ENCODE results near the gene KCTD2.
"Not testable (repeated sequence)": the region's sequence is repeated elsewhere in the genome, so short reads cannot be mapped to it uniquely, and the experiment has no call there.

The KCTD2 gene

GRCh38 chr17:75039238-75039637 lies 7.8 kb upstream of the KCTD2 start:
- POLR2A ChIA-PET (ENCODE audit: low non-redundant PET): no interaction called here
- no peak overlapping the region for H3K27ac ChIP-seq
- CTCF ChIA-PET: interaction anchor here (1.3 kb wide), 1 partner anchor 133 kb away, joined by 3 read pairs; no protein-coding TSS in a partner anchor
- no peak for DNase-seq (ENCODE audit: low spot score)
- TF ChIP-seq, protein P1, sequence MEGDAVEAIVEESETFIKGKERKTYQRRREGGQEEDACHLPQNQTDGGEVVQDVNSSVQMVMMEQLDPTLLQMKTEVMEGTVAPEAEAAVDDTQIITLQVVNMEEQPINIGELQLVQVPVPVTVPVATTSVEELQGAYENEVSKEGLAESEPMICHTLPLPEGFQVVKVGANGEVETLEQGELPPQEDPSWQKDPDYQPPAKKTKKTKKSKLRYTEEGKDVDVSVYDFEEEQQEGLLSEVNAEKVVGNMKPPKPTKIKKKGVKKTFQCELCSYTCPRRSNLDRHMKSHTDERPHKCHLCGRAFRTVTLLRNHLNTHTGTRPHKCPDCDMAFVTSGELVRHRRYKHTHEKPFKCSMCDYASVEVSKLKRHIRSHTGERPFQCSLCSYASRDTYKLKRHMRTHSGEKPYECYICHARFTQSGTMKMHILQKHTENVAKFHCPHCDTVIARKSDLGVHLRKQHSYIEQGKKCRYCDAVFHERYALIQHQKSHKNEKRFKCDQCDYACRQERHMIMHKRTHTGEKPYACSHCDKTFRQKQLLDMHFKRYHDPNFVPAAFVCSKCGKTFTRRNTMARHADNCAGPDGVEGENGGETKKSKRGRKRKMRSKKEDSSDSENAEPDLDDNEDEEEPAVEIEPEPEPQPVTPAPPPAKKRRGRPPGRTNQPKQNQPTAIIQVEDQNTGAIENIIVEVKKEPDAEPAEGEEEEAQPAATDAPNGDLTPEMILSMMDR (conservative IDR thresholded peaks at IDR 0.05; ENCODE audit: low read depth): no peak

DNA sequence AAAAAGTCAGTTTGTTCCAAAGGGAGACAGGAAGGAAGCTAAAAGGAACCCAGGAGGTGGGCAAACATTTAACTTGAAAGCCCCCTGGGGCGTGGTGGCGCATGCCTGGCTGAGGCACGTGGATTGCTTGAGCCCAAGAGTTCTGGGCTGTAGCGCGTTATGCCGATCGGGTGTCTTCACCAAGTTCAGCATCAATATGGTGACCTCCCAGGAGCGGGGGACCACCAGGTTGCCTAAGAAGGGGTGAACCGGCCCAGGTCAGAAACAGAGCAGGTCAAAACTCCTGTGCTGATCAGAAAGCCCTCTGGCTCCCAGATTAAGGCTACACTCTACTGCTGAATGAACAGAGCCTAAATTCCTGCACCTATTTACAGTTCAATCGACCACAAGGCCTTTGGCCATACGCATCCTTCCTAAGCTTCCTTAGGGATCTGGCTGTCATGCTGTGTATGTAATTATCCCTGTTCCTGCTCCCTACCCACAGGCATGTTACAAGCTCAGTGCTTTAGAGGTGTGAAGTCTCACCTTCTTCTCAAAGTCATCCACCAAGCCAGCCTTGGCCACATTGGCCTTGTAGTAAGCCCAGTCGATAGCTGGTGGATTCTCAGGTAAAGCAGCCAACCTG lies 5.3 kb upstream of the KCTD2 start:
- ChIA-PET CTCF (interaction anchor here (0.6 kb wide), 1 partner anchor 160 kb away, joined by 3 read pairs; no protein-coding TSS in a partner anchor), POLR2A (ENCODE audit: low non-redundant PET) (no interaction called here)
- H3K27ac ChIP-seq: peak overlapping the region; percentile 14; the same call in 1 of the 2 replicates
- no peak for DNase-seq (ENCODE audit: low spot score)
- TF ChIP-seq, protein P1 (conservative IDR thresholded peaks at IDR 0.05; ENCODE audit: low read depth): no peak

DNA sequence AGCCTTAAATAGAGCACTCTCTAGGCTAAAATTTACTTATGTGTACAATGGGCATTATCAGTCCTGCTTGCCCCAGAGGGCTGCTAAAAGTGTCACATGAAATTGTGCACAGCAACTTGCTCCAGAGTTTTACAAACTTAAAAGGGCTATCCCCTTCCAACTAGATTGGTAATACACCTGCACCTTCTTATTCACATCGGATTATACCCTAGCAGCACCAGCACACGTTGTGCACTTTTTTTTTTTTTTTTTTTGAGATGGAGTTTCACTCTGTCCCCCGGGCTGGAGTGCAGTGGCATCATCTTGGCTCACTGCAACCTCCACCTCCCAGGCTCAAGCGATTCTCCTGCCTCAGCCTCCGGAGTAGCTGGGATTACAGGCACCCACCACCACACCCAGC lies 3.2 kb upstream of the KCTD2 start:
- DNase-seq (ENCODE audit: low spot score); POLR2A ChIA-PET (ENCODE audit: low non-redundant PET); H3K27ac ChIP-seq: not testable (repeated sequence)
- CTCF ChIA-PET: interaction anchor here (0.7 kb wide), 1 partner anchor 884 kb away, joined by 3 read pairs; no protein-coding TSS in a partner anchor

GRCh38 chr17:75044716-75045115 lies 2.3 kb upstream of the KCTD2 start:
- TF ChIP-seq, protein P1 (conservative IDR thresholded peaks at IDR 0.05; ENCODE audit: low read depth): no peak
- no peak overlapping the region for H3K27ac ChIP-seq
- CTCF ChIA-PET: no interaction called here
- no peak for DNase-seq (ENCODE audit: low spot score)
- POLR2A ChIA-PET (ENCODE audit: low non-redundant PET): no interaction called here

DNA sequence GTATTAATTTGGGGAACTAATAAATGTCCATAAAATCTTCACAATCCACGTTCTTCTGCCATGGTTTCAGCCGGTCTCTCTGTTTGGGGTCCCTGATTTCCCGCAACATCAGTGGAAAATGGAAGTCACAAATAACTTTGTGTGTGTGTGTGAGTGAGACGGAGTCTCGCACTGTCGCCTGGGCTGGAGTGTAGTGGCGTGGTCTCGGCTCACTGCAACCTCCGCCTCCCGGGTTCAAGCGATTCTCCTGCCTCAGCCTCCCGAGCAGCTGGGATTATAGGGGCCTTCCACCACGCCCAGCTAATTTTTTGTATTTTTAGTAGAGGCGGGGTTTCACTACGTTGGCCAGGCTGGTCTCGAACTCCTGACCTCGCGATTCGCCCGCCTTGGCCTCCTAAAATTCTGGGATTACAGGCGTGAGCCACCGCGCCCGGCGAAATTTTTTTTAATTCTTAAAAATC lies 1.0 kb upstream of the KCTD2 start:
- CTCF ChIA-PET: interaction anchor here (0.6 to 0.7 kb wide), 2 partner anchors 154 to 317 kb away, joined by 3 to 4 read pairs; no protein-coding TSS in a partner anchor
- POLR2A ChIA-PET (ENCODE audit: low non-redundant PET); DNase-seq (ENCODE audit: low spot score): not testable (repeated sequence)
- peak overlapping the region; percentile 95 for H3K27ac ChIP-seq

GRCh38 chr17:75047398-75048098 lies 523 bp downstream of the KCTD2 start:
- CTCF ChIA-PET: interaction anchor here (0.7 kb wide), 1 partner anchor 118 kb away, joined by 3 read pairs; no protein-coding TSS in a partner anchor
- POLR2A ChIA-PET (ENCODE audit: low non-redundant PET): interaction anchor here (0.6 kb wide), 1 partner anchor 28 kb away, joined by 3 read pairs; no protein-coding TSS in a partner anchor
- H3K27ac ChIP-seq: peak overlapping the region; percentile 95
- no peak for DNase-seq (ENCODE audit: low spot score)
- TF ChIP-seq, protein P1 (conservative IDR thresholded peaks at IDR 0.05; ENCODE audit: low read depth): no peak

DNA sequence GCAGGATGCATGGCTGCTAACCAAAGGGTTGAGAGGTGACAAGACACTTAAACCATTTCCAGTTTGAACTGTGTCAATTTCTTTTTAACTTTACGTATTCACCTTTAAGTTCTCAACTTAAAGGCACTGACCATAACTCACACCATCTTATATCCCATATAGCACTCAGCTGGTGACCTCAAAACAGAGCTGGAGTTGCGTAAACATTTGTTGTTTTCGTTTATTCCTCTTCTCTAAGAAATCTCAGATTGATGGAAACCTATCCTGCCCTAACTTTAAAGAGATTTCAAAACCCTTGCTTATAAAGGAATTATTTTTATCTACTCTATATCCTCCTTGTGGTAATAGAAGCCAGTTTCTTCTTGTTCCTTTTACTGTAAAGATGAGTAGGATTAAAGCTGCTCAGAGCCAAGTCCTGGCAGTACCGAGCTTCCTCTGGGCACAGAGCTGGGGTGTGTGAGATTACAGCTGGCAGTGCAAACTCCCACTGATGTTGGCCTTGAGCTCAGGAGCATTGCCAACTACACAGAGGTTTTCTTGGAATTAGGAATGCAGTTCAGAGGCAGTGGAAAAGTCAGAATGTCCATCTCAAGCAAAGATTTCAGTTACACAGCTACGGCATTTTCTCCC lies 1.3 kb downstream of the KCTD2 start:
- CTCF ChIA-PET: interaction anchor here (1.4 kb wide), 1 partner anchor 58 kb away, joined by 3 read pairs; no protein-coding TSS in a partner anchor
- peak overlapping the region; percentile 95 for H3K27ac ChIP-seq
- TF ChIP-seq, protein P1 (conservative IDR thresholded peaks at IDR 0.05; ENCODE audit: low read depth): no peak
- POLR2A ChIA-PET (ENCODE audit: low non-redundant PET): no interaction called here
- no peak for DNase-seq (ENCODE audit: low spot score)

Data from RWPE1 (cell line).